Activated CD8-positive, alpha-beta memory T cell treated with anti-CD3 and anti-CD28 coated beads, Interleukin-2, amount 10 ng/mL, durations not matched to agents 7 days and 5 days (primary cell): Measurements from ENCODE around the gene DCTD. TPM values are rescaled to one million over a fixed set of nuclear protein-coding genes. Genes with fewer than 3 reads are reported as not detected.

Experiments
- ATAC-seq: fragments of 150-1000 bp; cut with Tn5 transposase; one replicate; pipeline ENCODE4 v1.10.0; 2021; ENCODE audit warnings: moderate library complexity
- CTCF ChIA-PET: fragments of 350-600 bp; sonication (Branson Sonifier 250); formaldehyde crosslinking; loops from one replicate; lab custom pipeline; 2021; ENCODE audit warnings: antibody characterized with exemption; lab: Charles Lee
- DNase-seq: peaks from one replicate; pipeline ENCODE4 v3.0.0-alpha.2; 2020
- H3K27ac Mint-ChIP-seq: one replicate; pipeline ENCODE4 v1.8.0; 2021; ENCODE audit warnings: mild to moderate bottlenecking, mixed read lengths
- H3K27me3 Mint-ChIP-seq: one replicate; pipeline ENCODE4 v1.8.0; 2021; ENCODE audit warnings: mixed read lengths
- H3K36me3 Mint-ChIP-seq: one replicate; pipeline ENCODE4 v1.8.0; 2021; ENCODE audit warnings: mild to moderate bottlenecking, mixed read lengths
- H3K4me1 Mint-ChIP-seq: one replicate; pipeline ENCODE4 v1.8.0; 2021; ENCODE audit warnings: mixed read lengths
- H3K4me3 Mint-ChIP-seq: one replicate; pipeline ENCODE4 v1.8.0; 2021; ENCODE audit warnings: mild to moderate bottlenecking, moderate library complexity, mixed read lengths
- H3K9me3 Mint-ChIP-seq: one replicate; pipeline ENCODE4 v1.8.0; 2022; ENCODE audit warnings: low read depth, mixed read lengths
- total RNA-seq, 2 experiments: library from RNA; stranded (reverse); gene quantifications; one replicate each; pipeline ENCODE4 v1.2.3, GENCODE V29; 2021

DCTD gene
- total RNA-seq, 2 experiments from 2014 or later, result 66.6 to 85.1 TPM

DNA sequence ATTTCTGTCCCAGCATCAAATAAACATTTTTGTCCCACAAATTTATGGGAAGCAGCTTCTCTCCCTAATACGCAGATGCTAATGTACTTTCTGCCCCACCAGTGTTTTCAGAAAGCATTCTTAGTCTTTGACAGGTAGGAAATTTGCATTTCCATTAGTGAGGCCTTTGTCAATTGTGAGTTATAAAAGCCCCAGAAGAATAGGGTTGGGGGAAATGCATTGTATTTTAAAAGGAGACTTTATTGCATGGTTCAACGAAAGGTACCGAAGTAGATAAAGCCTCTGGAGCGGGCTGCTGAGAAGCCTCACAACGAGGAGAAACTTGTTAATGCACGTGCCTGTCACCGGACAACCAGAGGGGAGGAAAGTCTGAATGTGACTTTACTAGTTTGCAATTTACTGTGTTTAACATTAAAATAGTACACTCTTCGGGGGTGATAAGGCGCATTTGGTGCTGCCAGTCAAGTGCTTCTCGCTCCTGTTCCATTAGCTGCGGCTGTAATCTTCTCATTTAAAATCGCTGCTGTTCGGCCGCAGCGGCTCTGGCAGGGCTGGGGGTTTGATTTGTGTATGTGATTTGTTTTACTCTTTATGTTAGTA is 63.4 kb downstream of the DCTD start:
- H3K36me3 Mint-ChIP-seq, result no peaks in the 10 kb centered on the region
- H3K9me3 Mint-ChIP-seq, result no peaks in the 10 kb centered on the region
- H3K27ac Mint-ChIP-seq, result no peak overlapping the region
- H3K27me3 Mint-ChIP-seq, result no peaks in the 10 kb centered on the region
- CTCF ChIA-PET, result no interaction called here
- no peak overlapping the region for H3K4me3 Mint-ChIP-seq
- H3K4me1 Mint-ChIP-seq, result no peaks in the 10 kb centered on the region
- DNase-seq (no peak), ATAC-seq (no peak)

- Mint-ChIP-seq H3K9me3 (no peaks in the 10 kb centered on the region), H3K4me3 (no peak overlapping the region), H3K27me3 (peaks cover 5% of the 10 kb centered on the region), H3K36me3 (no peaks in the 10 kb centered on the region), H3K27ac (no peak overlapping the region), H3K4me1 (no peaks in the 10 kb centered on the region)
- DNase-seq (no peak), ATAC-seq (no peak)
- CTCF ChIA-PET, result no interaction called here
Measured at GRCh38 chr4:182848685-182849084, 68.5 kb downstream of the DCTD start.

GRCh38 chr4:182847576-182848450 is 69.4 kb downstream of the DCTD start:
- no peaks in the 10 kb centered on the region for H3K9me3 Mint-ChIP-seq
- H3K27me3 Mint-ChIP-seq, result peaks cover 5% of the 10 kb centered on the region
- no peak overlapping the region for H3K4me3 Mint-ChIP-seq
- H3K4me1 Mint-ChIP-seq, result no peaks in the 10 kb centered on the region
- CTCF ChIA-PET, result no interaction called here
- H3K36me3 Mint-ChIP-seq, result no peaks in the 10 kb centered on the region
- ATAC-seq (no peak), DNase-seq (no peak)
- H3K27ac Mint-ChIP-seq, result no peak overlapping the region

DNA sequence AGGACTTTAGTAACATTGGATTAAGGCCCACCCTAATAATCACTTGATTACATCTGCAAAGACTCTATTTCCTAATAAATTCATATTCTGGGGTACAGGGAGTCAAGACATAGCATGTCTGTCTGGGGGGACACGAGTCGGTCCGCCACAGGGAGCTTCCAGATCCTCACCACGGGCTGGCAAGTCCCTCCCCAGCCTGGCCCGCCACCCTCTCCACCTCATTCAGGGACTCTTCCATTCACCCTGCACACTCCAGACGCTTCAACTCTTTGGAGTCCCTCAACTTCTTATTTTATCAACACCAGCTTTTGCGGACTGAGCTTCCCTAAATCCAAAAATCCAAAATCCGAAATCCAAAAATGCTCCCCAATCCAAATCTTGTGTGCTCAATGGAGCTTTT is 71.2 kb downstream of the DCTD start:
- H3K4me1 Mint-ChIP-seq, result no peaks in the 10 kb centered on the region
- DNase-seq (no peak), ATAC-seq (no peak)
- CTCF ChIA-PET, result no interaction called here
- H3K9me3 Mint-ChIP-seq, result no peaks in the 10 kb centered on the region
- H3K4me3 Mint-ChIP-seq, result no peak overlapping the region
- H3K36me3 Mint-ChIP-seq, result no peaks in the 10 kb centered on the region
- H3K27me3 Mint-ChIP-seq, result peaks cover 5% of the 10 kb centered on the region
- H3K27ac Mint-ChIP-seq, result no peak overlapping the region

GRCh38 chr4:182845618-182846017 is 71.6 kb downstream of the DCTD start:
- no peaks in the 10 kb centered on the region for H3K36me3 Mint-ChIP-seq
- H3K4me1 Mint-ChIP-seq, result no peaks in the 10 kb centered on the region
- no peaks in the 10 kb centered on the region for H3K9me3 Mint-ChIP-seq
- DNase-seq (no peak), ATAC-seq (no peak)
- CTCF ChIA-PET, result no interaction called here
- H3K27me3 Mint-ChIP-seq, result peaks cover 5% of the 10 kb centered on the region
- no peak overlapping the region for H3K4me3 Mint-ChIP-seq
- no peak overlapping the region for H3K27ac Mint-ChIP-seq

DNA sequence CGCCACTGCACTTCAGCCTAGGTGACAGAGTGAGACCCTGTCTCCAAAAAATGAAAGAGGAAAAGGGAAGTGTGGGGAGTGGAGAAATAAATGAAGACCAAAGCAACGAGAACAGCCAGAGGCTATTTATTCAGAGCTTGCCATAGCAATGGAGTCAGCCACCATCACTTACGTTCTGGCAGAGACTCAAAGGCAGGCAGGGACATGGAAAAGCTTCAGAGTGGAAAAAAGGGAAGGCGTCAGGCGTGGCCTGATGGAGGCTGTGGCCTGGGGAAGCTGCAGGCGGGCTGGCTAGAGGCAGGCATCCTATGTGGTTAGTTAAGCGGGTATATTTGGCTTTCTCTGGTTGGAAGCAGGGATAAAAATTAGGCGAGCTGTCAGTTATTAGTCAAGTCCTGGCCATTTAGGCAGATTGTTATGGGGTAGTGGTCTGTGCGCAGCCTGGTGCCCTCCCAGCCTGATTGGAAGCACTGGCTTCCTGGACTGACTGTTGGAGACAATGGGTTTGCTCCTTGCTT is 73.3 kb downstream of the DCTD start:
- no peaks in the 10 kb centered on the region for H3K9me3 Mint-ChIP-seq
- CTCF ChIA-PET, result no interaction called here
- no peak overlapping the region for H3K27ac Mint-ChIP-seq
- DNase-seq (no peak), ATAC-seq (no peak)
- no peaks in the 10 kb centered on the region for H3K4me1 Mint-ChIP-seq
- no peaks in the 10 kb centered on the region for H3K36me3 Mint-ChIP-seq
- peaks cover 5% of the 10 kb centered on the region for H3K27me3 Mint-ChIP-seq
- no peak overlapping the region for H3K4me3 Mint-ChIP-seq

DNA sequence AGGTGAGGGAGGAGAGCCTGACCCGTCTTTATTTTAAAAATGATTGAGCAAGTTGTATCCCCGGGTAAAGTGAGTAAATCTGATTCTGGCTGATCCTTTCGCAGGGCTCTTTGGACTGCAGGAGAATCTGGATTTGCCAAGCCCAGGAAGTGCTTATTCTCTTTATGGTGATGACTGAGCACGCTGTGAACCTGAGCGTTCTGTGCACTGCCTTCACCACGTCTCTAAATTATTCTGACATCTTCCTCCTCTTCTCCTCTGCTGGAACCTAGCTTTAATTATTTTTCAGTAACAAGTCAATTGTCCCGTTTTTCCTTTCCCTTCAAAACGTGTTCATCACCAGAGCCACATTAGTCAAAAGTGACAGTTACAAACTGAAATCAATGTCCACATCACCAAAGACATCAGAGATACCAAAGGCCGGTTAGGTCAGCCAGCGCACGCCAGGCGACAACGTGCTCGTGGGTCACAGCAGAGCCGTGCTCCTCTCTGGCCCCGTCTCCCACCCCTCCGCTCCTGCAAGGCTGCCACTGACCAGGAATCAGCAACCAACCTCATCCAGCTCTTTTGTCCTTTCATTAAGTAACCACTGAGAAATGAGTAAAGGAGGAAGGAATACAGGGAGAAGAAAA is 74.3 kb downstream of the DCTD start:
- Mint-ChIP-seq H3K27ac (no peak overlapping the region), H3K4me1 (no peaks in the 10 kb centered on the region), H3K9me3 (no peaks in the 10 kb centered on the region), H3K36me3 (no peaks in the 10 kb centered on the region), H3K27me3 (peaks cover 5% of the 10 kb centered on the region), H3K4me3 (no peak overlapping the region)
- ATAC-seq, result no peak
- CTCF ChIA-PET, result no interaction called here
- DNase-seq, result no peak

DNA sequence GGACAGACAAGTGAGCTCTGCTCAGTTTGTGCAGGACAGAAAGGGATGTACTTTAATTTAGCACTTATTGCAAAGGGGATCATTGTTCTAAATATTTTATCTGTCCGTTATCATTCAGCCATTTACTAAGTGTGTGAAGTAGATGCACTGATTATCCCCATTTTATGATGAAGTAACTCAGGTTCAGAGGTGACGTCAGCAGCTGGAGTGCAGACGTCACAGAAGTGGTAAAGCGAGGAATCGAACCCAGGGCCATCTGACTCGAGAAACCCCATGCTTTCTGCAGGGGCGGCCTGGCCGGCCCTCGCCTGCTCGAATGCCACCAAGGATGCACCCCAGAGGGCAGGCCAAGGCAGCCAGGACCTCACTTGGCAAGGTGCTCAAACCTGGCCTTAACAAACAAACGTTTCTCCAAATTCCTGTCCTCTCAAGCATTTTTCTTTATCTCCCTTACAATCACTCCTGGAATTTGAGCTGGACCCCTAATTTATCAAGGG is 75.0 kb downstream of the DCTD start:
- Mint-ChIP-seq H3K36me3 (no peaks in the 10 kb centered on the region), H3K27ac (no peak overlapping the region), H3K27me3 (peaks cover 5% of the 10 kb centered on the region), H3K9me3 (no peaks in the 10 kb centered on the region), H3K4me1 (no peaks in the 10 kb centered on the region), H3K4me3 (no peak overlapping the region)
- CTCF ChIA-PET, result no interaction called here
- DNase-seq (no peak), ATAC-seq (no peak)

- H3K27ac Mint-ChIP-seq, result no peak overlapping the region
- CTCF ChIA-PET, result no interaction called here
- ATAC-seq, result no peak
- H3K27me3 Mint-ChIP-seq, result peaks cover 11% of the 10 kb centered on the region
- no peak overlapping the region for H3K4me3 Mint-ChIP-seq
- H3K9me3 Mint-ChIP-seq, result no peaks in the 10 kb centered on the region
- no peaks in the 10 kb centered on the region for H3K4me1 Mint-ChIP-seq
- no peaks in the 10 kb centered on the region for H3K36me3 Mint-ChIP-seq
- DNase-seq, result no peak
Measured at GRCh38 chr4:182840108-182840507, 77.1 kb downstream of the DCTD start.

Other genes with a start within 250 kb of the DCTD start
- gene WWC2, start 181.9 kb upstream of the DCTD start, total RNA-seq, result under 1 TPM; 0.05 to 0.20 TPM